HepG2 (cell line): Measurements from ENCODE around the gene UNC119B. TPM values are rescaled to one million over a fixed set of nuclear protein-coding genes. Genes with fewer than 3 reads are reported as not detected.
A peak's percentile ranks its signal among the peaks of the same experiment; 100 is the strongest.

Experiments used
- CAMTA2 ChIP-seq: sonication (generic); formaldehyde crosslinking; IDR thresholded peaks from 2 replicates; pipeline ENCODE4 v1.4.0; 2020; ENCODE audit warnings: mild to moderate bottlenecking, missing genetic modification reagents, borderline replicate concordance
- HNRNPK ChIP-seq: fragments of 200-400 bp; formaldehyde crosslinking; IDR thresholded peaks from 2 replicates; pipeline ENCODE4 v1.6.1; 2018; ENCODE audit warnings: low read length, low read depth, moderate library complexity, mild to moderate bottlenecking; ENCODE audit not compliant: poor library complexity, severe bottlenecking
- KDM3A ChIP-seq: IDR thresholded peaks from 2 replicates; pipeline ENCODE4 v1.6.1; 2018; ENCODE audit warnings: low read depth, missing compliant biosample characterization
- ZNF12 ChIP-seq: sonication (generic); formaldehyde crosslinking; IDR thresholded peaks from 2 replicates; pipeline ENCODE4 v1.5.0; 2020; ENCODE audit warnings: missing genetic modification reagents
- ZNF558 ChIP-seq: sonication (generic); formaldehyde crosslinking; IDR thresholded peaks from 2 replicates; pipeline ENCODE4 v1.9.0; 2022; ENCODE audit warnings: mild to moderate bottlenecking, missing genetic modification reagents, borderline replicate concordance
- ZNF607 ChIP-seq: sonication (generic); formaldehyde crosslinking; IDR thresholded peaks from 2 replicates; pipeline ENCODE4 v1.5.1; 2020; ENCODE audit warnings: missing genetic modification reagents, mild to moderate bottlenecking, borderline replicate concordance
- ZNF816 ChIP-seq: sonication (generic); formaldehyde crosslinking; IDR thresholded peaks from 2 replicates; pipeline ENCODE4 v1.8.0; 2022; ENCODE audit warnings: missing genetic modification reagents, mild to moderate bottlenecking, borderline replicate concordance
- polyA plus RNA-seq, 8 experiments: library from polyadenylated mRNA; depleted of rRNA in 3 of 8; stranded (reverse) in 7 of 8; unstranded in 1 of 8; fragments of >200 nt; fragmentation: Illumina TruSeq in 4 of 8; extraction: Trizol in 4 of 8; gene quantifications; 2 replicates each; pipeline versions ENCODE4 v1.2.1 to v1.2.3, GENCODE V29; 2011 to 2016; ENCODE audit warnings: low read depth in 4 of 8, missing spikeins in 1 of 8, mixed read lengths in 1 of 8; ENCODE audit not compliant: insufficient read depth in 1 of 8
- total RNA-seq, 5 experiments: library from RNA; depleted of rRNA; stranded (reverse); fragments of >200 nt; fragmentation: Illumina TruSeq; extraction: Trizol; gene quantifications; 2 replicates each; pipeline ENCODE4 v1.2.3, GENCODE V29; 2016; ENCODE audit warnings: low read depth in 1 of 5
- TF ChIP-seq, protein P1 (sequence below): sonication (generic); formaldehyde crosslinking; IDR thresholded peaks from 2 replicates; pipeline ENCODE4 v1.4.0; 2020; ENCODE audit warnings: mild to moderate bottlenecking, missing genetic modification reagents
- TF ChIP-seq, protein P2 (sequence below), 2 experiments: fragments of 450-650 bp in 1 of 2; sonication (generic) in 1 of 2; formaldehyde crosslinking in 1 of 2; IDR thresholded peaks; 2 replicates each; pipeline versions ENCODE4 v1.6.1 to v1.8.0; 2016 to 2022; ENCODE audit warnings: antibody characterized with exemption in 1 of 2, mild to moderate bottlenecking in 1 of 2, missing genetic modification reagents in 1 of 2
- TF ChIP-seq, protein P3 (sequence below): IDR thresholded peaks from 2 replicates; pipeline ENCODE4 v1.6.1; 2016; ENCODE audit warnings: low read depth, control low read depth
- TF ChIP-seq, protein P4 (sequence below): IDR thresholded peaks from 2 replicates; pipeline ENCODE4 v1.6.1; 2018; ENCODE audit warnings: missing genetic modification reagents, mild to moderate bottlenecking, missing compliant biosample characterization
- TF ChIP-seq, protein P5 (sequence below): sonication (generic); formaldehyde crosslinking; IDR thresholded peaks from 2 replicates; pipeline ENCODE4 v1.4.0; 2020; ENCODE audit warnings: missing genetic modification reagents

Gene UNC119B
- total and polyA plus RNA-seq, 2 of the 13 experiments (the other 11 are each of a cell fraction or from before 2014, with no cell fraction given), result 19.6 to 19.7 TPM

DNA sequence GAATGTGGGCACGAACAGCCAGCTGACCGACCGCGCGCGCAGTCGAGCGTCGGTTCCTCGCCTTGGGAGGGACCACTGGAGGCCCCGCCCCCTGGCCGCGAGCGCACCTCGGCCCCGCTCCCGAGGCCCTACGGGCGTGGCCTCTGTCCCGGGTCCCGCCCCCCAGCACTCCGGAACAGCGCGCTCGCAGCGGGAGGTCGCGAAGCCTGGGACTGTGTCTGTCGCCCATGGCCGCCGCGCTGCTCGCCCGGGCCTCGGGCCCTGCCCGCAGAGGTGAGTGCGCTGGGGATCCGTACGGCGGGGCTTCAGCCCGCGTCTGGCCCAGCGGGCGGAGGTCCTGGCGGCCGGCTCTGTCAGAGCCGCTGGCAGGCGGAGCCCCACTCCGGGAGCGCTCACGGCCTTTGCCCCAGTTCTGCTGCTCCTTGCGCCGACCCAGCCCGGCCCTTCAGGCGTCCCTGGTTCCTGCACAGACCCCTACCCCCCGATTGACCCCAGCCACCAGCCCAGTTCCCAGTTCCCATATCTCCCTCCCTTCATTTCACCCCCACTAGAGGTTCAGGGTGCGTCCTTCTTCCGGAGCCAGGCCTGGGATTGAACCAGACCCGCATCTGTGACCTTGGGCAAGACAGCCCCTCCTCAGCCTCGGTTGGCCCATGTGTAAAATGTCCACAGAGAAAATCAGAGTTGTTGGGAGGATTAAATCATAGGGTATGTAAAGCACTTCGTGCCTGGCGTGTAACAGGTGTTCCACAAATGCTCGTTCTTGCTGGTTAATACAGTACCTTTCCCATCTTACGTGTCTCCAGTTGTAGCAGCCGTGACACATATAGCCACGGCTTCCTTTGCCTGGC is 15.6 kb downstream of the UNC119B start, which contains the start of gene ACADS (continued):
- TF ChIP-seq, protein P1, sequence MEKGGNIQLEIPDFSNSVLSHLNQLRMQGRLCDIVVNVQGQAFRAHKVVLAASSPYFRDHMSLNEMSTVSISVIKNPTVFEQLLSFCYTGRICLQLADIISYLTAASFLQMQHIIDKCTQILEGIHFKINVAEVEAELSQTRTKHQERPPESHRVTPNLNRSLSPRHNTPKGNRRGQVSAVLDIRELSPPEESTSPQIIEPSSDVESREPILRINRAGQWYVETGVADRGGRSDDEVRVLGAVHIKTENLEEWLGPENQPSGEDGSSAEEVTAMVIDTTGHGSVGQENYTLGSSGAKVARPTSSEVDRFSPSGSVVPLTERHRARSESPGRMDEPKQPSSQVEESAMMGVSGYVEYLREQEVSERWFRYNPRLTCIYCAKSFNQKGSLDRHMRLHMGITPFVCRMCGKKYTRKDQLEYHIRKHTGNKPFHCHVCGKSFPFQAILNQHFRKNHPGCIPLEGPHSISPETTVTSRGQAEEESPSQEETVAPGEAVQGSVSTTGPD, result no peak
- TF ChIP-seq, protein P2, sequence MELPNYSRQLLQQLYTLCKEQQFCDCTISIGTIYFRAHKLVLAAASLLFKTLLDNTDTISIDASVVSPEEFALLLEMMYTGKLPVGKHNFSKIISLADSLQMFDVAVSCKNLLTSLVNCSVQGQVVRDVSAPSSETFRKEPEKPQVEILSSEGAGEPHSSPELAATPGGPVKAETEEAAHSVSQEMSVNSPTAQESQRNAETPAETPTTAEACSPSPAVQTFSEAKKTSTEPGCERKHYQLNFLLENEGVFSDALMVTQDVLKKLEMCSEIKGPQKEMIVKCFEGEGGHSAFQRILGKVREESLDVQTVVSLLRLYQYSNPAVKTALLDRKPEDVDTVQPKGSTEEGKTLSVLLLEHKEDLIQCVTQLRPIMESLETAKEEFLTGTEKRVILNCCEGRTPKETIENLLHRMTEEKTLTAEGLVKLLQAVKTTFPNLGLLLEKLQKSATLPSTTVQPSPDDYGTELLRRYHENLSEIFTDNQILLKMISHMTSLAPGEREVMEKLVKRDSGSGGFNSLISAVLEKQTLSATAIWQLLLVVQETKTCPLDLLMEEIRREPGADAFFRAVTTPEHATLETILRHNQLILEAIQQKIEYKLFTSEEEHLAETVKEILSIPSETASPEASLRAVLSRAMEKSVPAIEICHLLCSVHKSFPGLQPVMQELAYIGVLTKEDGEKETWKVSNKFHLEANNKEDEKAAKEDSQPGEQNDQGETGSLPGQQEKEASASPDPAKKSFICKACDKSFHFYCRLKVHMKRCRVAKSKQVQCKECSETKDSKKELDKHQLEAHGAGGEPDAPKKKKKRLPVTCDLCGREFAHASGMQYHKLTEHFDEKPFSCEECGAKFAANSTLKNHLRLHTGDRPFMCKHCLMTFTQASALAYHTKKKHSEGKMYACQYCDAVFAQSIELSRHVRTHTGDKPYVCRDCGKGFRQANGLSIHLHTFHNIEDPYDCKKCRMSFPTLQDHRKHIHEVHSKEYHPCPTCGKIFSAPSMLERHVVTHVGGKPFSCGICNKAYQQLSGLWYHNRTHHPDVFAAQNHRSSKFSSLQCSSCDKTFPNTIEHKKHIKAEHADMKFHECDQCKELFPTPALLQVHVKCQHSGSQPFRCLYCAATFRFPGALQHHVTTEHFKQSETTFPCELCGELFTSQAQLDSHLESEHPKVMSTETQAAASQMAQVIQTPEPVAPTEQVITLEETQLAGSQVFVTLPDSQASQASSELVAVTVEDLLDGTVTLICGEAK (IDR thresholded peaks at IDR 0.05), result no peak
- TF ChIP-seq, protein P2 (CRISPR knock-in tag; IDR thresholded peaks at IDR 0.05), result peak; percentile 66; the same call in 1 of the 2 replicates
- TF ChIP-seq HNRNPK (peak; percentile 79), ZNF607 (CRISPR knock-in tag) (peak; percentile 80; the same call in 1 of the 2 replicates), ZNF558 (CRISPR knock-in tag) (peak; percentile 24; the same call in 1 of the 2 replicates), CAMTA2 (no peak), ZNF816 (CRISPR knock-in tag) (peak; percentile 72; the same call in 1 of the 2 replicates), KDM3A (CRISPR knock-in tag) (no peak), ZNF12 (CRISPR knock-in tag) (no peak)
- TF ChIP-seq, protein P3, sequence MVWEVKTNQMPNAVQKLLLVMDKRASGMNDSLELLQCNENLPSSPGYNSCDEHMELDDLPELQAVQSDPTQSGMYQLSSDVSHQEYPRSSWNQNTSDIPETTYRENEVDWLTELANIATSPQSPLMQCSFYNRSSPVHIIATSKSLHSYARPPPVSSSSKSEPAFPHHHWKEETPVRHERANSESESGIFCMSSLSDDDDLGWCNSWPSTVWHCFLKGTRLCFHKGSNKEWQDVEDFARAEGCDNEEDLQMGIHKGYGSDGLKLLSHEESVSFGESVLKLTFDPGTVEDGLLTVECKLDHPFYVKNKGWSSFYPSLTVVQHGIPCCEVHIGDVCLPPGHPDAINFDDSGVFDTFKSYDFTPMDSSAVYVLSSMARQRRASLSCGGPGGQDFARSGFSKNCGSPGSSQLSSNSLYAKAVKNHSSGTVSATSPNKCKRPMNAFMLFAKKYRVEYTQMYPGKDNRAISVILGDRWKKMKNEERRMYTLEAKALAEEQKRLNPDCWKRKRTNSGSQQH (CRISPR knock-in tag), result 0 out of 2 replicates have a peak, but pooled peaks have one; percentile 37
- TF ChIP-seq, protein P4, sequence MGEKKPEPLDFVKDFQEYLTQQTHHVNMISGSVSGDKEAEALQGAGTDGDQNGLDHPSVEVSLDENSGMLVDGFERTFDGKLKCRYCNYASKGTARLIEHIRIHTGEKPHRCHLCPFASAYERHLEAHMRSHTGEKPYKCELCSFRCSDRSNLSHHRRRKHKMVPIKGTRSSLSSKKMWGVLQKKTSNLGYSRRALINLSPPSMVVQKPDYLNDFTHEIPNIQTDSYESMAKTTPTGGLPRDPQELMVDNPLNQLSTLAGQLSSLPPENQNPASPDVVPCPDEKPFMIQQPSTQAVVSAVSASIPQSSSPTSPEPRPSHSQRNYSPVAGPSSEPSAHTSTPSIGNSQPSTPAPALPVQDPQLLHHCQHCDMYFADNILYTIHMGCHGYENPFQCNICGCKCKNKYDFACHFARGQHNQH, result peak; percentile 42; the same call in 1 of the 2 replicates
- TF ChIP-seq, protein P5, sequence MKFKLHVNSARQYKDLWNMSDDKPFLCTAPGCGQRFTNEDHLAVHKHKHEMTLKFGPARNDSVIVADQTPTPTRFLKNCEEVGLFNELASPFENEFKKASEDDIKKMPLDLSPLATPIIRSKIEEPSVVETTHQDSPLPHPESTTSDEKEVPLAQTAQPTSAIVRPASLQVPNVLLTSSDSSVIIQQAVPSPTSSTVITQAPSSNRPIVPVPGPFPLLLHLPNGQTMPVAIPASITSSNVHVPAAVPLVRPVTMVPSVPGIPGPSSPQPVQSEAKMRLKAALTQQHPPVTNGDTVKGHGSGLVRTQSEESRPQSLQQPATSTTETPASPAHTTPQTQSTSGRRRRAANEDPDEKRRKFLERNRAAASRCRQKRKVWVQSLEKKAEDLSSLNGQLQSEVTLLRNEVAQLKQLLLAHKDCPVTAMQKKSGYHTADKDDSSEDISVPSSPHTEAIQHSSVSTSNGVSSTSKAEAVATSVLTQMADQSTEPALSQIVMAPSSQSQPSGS, result peak; percentile 71
